ENCODE measurements around the gene PAK4. TPM values are rescaled to one million over a fixed set of nuclear protein-coding genes. Genes with fewer than 3 reads are reported as not detected.

The PAK4 gene
- total RNA-seq, 1 donor from 2014 or later, result 23.7 TPM

GRCh38 chr19:39169143-39169810 lies 43.7 kb downstream of the PAK4 start:
- no peak overlapping the region for H3K4me3 ChIP-seq (ENCODE audit: low read depth, low read length)
- no peaks in the 10 kb centered on the region for H3K27me3 ChIP-seq (ENCODE audit: control insufficient read depth, insufficient read depth, low read length)
- H3K36me3 ChIP-seq (ENCODE audit: control insufficient read depth, insufficient read depth, low read length), result no peaks in the 10 kb centered on the region
- DNase-seq (ENCODE audit: low read depth), result no peak
- TF ChIP-seq CTCF (IDR thresholded peaks at IDR 0.05; ENCODE audit: insufficient read depth, low read length, poor library complexity, severe bottlenecking), result no peak

DNA sequence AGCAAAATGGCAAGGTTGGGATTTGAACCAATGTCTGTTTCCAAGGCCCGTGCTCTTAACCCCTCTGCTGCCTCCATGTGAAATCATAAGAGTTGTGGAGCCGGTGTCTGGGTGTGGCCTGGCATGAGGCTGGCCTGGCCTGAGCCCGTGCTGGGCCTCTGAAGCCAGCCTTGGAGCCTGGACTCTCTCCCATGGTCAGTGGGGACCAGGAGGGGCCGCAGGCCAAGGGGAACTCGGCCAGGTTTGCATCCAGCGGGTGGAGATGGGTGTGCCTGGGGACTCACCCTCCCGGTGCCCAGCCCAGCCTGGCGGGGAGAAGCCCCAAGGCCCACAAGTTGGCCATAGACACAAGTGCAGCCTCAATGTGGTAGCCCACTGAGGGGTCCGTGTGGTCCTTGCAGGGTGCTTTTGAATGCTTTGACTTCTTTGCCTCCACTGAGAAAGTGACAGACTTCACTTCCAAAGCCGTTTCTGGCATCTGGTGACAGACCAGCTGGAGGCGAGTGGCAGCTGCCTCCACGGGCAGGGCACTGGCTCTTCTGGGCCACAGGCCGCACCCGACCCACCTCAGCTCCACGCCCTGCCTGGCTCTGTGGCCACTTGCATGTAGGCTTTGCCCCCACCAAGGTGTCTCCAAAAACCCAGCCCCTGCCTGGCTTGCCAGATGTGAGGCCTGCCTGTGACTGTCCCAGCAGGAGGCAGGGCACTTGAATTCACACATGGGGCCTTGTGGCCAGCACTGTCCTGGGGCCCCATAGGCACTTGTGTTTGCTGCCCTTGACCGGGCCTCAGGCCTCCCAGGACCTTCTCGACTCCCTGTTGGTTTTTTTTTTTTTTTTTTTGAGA lies 45.0 kb downstream of the PAK4 start:
- TF ChIP-seq CTCF (IDR thresholded peaks at IDR 0.05; ENCODE audit: insufficient read depth, low read length, poor library complexity, severe bottlenecking), result no peak
- no peaks in the 10 kb centered on the region for H3K36me3 ChIP-seq (ENCODE audit: control insufficient read depth, insufficient read depth, low read length)

DNA sequence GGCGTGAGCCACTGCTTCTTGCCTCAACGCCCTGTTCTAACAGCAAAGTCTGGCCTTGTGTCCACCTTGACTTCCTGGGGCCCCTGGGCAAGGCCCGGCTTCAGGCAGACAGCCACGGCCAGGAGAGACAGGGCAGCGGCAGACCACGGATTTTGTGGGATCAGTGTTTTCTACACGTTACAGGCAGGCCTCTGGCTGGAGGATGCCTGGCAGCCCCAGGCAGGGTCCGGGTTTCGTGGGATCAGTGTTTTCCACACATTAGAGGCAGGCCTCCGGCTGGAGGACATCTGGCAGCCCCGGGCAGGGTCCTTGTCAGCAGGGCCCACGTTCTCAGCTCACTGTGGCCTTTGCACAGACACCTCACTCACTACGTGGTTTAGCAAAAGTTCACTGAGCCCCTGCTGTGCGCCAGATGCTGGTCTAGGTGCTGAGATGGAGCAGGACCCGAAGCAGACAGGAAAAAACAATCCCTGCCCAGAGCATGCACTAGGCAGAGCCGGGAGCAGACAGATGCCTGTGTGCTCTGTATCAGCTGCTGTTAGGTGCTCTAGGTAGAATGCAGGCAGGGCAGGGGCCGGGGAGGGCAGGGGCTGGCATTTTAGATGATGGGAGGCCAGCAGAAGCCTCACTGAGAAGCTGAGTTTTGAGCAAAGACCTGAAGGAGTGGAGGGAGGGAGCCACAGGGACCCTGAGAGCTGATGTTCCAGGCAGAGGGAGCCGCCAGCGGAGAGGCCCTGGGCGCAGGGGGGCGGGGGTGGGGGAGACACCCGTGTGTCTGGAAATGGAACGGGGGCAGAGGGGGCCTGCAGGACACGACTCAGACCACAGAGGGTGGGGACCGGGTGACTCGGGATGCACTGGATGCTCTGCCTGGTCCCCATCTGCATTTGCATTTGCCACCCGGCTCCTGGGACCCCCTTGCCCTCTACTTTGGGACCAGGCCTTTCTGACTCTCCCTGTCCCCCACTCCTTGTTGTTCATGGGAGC lies 46.2 kb downstream of the PAK4 start:
- DNase-seq (ENCODE audit: low read depth), result no peak
- Histone ChIP-seq H3K4me3 (ENCODE audit: low read depth, low read length) (no peak overlapping the region), H3K36me3 (ENCODE audit: control insufficient read depth, insufficient read depth, low read length) (no peaks in the 10 kb centered on the region), H3K27me3 (ENCODE audit: control insufficient read depth, insufficient read depth, low read length) (no peaks in the 10 kb centered on the region)
- TF ChIP-seq CTCF (IDR thresholded peaks at IDR 0.05; ENCODE audit: insufficient read depth, low read length, poor library complexity, severe bottlenecking), result no peak

More for the DNA sequence above, 45.0 kb downstream of the PAK4 start:
- Histone ChIP-seq H3K27me3 (ENCODE audit: control insufficient read depth, insufficient read depth, low read length) (no peaks in the 10 kb centered on the region), H3K4me3 (ENCODE audit: low read depth, low read length) (no peak overlapping the region)
- no peak for DNase-seq (ENCODE audit: low read depth)

DNA sequence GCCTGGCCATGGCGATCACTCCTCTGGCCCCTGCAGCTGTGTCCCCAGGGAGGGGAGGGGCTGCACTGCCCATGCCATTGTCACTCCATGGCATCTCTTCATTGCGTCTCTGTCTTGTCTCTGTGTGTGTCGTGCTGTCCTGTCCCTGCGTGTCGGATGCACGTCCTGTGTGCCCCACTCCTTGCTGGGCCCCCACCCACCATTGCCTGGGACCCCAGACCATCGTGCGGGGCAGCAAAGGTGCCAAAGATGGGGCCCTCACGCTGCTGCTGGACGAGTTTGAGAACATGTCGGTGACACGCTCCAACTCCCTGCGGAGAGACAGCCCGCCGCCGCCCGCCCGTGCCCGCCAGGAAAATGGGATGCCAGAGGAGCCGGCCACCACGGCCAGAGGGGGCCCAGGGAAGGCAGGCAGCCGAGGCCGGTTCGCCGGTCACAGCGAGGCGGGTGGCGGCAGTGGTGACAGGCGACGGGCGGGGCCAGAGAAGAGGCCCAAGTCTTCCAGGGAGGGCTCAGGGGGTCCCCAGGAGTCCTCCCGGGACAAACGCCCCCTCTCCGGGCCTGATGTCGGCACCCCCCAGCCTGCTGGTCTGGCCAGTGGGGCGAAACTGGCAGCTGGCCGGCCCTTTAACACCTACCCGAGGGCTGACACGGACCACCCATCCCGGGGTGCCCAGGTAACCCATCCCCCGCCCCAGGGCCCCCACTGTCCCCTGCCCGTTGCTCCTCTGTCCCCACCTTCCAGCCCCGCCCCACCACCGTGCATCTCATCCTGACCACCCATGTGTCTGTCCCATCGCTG lies 47.3 kb downstream of the PAK4 start:
- no peaks in the 10 kb centered on the region for H3K27me3 ChIP-seq (ENCODE audit: control insufficient read depth, insufficient read depth, low read length)
- no peak for TF ChIP-seq CTCF (IDR thresholded peaks at IDR 0.05; ENCODE audit: insufficient read depth, low read length, poor library complexity, severe bottlenecking)
- H3K4me3 ChIP-seq (ENCODE audit: low read depth, low read length), result no peak overlapping the region
- no peaks in the 10 kb centered on the region for H3K36me3 ChIP-seq (ENCODE audit: control insufficient read depth, insufficient read depth, low read length)
- no peak for DNase-seq (ENCODE audit: low read depth)

DNA sequence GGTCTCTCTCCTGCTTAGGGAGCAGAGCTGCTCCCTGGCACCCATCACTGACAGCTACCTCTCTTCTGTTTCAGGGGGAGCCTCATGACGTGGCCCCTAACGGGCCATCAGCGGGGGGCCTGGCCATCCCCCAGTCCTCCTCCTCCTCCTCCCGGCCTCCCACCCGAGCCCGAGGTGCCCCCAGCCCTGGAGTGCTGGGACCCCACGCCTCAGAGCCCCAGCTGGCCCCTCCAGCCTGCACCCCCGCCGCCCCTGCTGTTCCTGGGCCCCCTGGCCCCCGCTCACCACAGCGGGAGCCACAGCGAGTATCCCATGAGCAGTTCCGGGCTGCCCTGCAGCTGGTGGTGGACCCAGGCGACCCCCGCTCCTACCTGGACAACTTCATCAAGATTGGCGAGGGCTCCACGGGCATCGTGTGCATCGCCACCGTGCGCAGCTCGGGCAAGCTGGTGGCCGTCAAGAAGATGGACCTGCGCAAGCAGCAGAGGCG lies 48.0 kb downstream of the PAK4 start:
- no peak for DNase-seq (ENCODE audit: low read depth)
- no peak for TF ChIP-seq CTCF (IDR thresholded peaks at IDR 0.05; ENCODE audit: insufficient read depth, low read length, poor library complexity, severe bottlenecking)
- no peaks in the 10 kb centered on the region for H3K36me3 ChIP-seq (ENCODE audit: control insufficient read depth, insufficient read depth, low read length)
- no peak overlapping the region for H3K4me3 ChIP-seq (ENCODE audit: low read depth, low read length)
- H3K27me3 ChIP-seq (ENCODE audit: control insufficient read depth, insufficient read depth, low read length), result no peaks in the 10 kb centered on the region

Measured in kidney epithelial cell (primary cell).